Astrocyte (in vitro differentiated cells and primary cell): ENCODE data around the gene LRRC27. TPM values are rescaled to one million over a fixed set of nuclear protein-coding genes. Genes with fewer than 3 reads are reported as not detected.
A peak's percentile ranks its signal among the peaks of the same experiment; 100 is the strongest.

ENCODE experiments used
- DNase-seq: peaks from one replicate; pipeline ENCODE4 v3.0.0-alpha.2; 2010; ENCODE audit warnings: low read depth
- FAIRE-seq: peaks from 2 replicates; lab custom pipeline; 2011; peaks lifted over from hg19 to GRCh38; lab: Jason Lieb, UNC
- H2AFZ ChIP-seq: 2 replicates; pipeline ENCODE4 v1.6.0; 2012; ENCODE audit warnings: low read depth, low read length, inconsistent platforms
- H3K27ac ChIP-seq: 2 replicates; pipeline ENCODE4 v1.5.1; 2011; ENCODE audit warnings: low read depth, low read length, inconsistent platforms
- H3K27me3 ChIP-seq: 2 replicates; pipeline ENCODE4 v1.6.0; 2011; ENCODE audit warnings: low read length, inconsistent platforms; ENCODE audit not compliant: insufficient read depth
- H3K36me3 ChIP-seq: 2 replicates; pipeline ENCODE4 v1.5.1; 2011; ENCODE audit warnings: low read length, inconsistent platforms; ENCODE audit not compliant: insufficient read depth
- H3K4me1 ChIP-seq: 2 replicates; pipeline ENCODE4 v1.5.1; 2011; ENCODE audit warnings: low read length, inconsistent platforms; ENCODE audit not compliant: insufficient read depth
- H3K4me2 ChIP-seq: 2 replicates; pipeline ENCODE4 v1.6.0; 2012; ENCODE audit warnings: low read length, inconsistent platforms
- H3K4me3 ChIP-seq: 2 replicates; pipeline ENCODE4 v1.5.1; 2011; ENCODE audit warnings: low read depth, mild to moderate bottlenecking, low read length, inconsistent platforms; ENCODE audit not compliant: insufficient read depth
- H3K79me2 ChIP-seq: 2 replicates; pipeline ENCODE4 v1.6.0; 2012; ENCODE audit warnings: mild to moderate bottlenecking, low read length, inconsistent platforms; ENCODE audit not compliant: insufficient read depth
- H3K9ac ChIP-seq: 2 replicates; pipeline ENCODE4 v1.6.0; 2012; ENCODE audit warnings: mild to moderate bottlenecking, low read length, inconsistent platforms
- H3K9me3 ChIP-seq: 2 replicates; pipeline ENCODE4 v1.5.1; 2012; ENCODE audit warnings: low read depth, mild to moderate bottlenecking, low read length, inconsistent platforms; ENCODE audit not compliant: insufficient read depth
- H4K20me1 ChIP-seq: 2 replicates; pipeline ENCODE4 v1.6.0; 2012; ENCODE audit warnings: low read length, inconsistent platforms; ENCODE audit not compliant: insufficient read depth
- H3K27ac Mint-ChIP-seq: one replicate; pipeline ENCODE4 v1.8.0; 2021; ENCODE audit warnings: mild to moderate bottlenecking, mixed read lengths; ENCODE audit not compliant: unreplicated experiment
- H3K27me3 Mint-ChIP-seq: one replicate; pipeline ENCODE4 v1.8.0; 2021; ENCODE audit warnings: low read depth, mixed read lengths; ENCODE audit not compliant: unreplicated experiment
- H3K36me3 Mint-ChIP-seq: one replicate; pipeline ENCODE4 v1.8.0; 2021; ENCODE audit warnings: low read depth, mixed read lengths; ENCODE audit not compliant: unreplicated experiment
- H3K4me1 Mint-ChIP-seq: one replicate; pipeline ENCODE4 v1.8.0; 2021; ENCODE audit warnings: low read depth, mixed read lengths; ENCODE audit not compliant: unreplicated experiment
- H3K4me3 Mint-ChIP-seq: one replicate; pipeline ENCODE4 v1.8.0; 2021; ENCODE audit warnings: mild to moderate bottlenecking, moderate library complexity, mixed read lengths; ENCODE audit not compliant: unreplicated experiment
- H3K9me3 Mint-ChIP-seq: one replicate; pipeline ENCODE4 v1.8.0; 2021; ENCODE audit warnings: mild to moderate bottlenecking, mixed read lengths; ENCODE audit not compliant: unreplicated experiment
- CTCF ChIP-seq: IDR thresholded peaks from 2 replicates; pipeline ENCODE4 v1.5.1; 2011; ENCODE audit warnings: low read depth, mild to moderate bottlenecking, inconsistent platforms, low read length, moderate library complexity; ENCODE audit not compliant: insufficient read depth
- EZH2 ChIP-seq: IDR thresholded peaks from 2 replicates; pipeline ENCODE4 v1.6.1; 2012; ENCODE audit warnings: mild to moderate bottlenecking, low read length, inconsistent platforms; ENCODE audit not compliant: insufficient read depth
- total RNA-seq: library from RNA; stranded (reverse); gene quantifications from 2 replicates; pipeline ENCODE4 v1.2.1, GENCODE V29; 2021

LRRC27 gene
- total RNA-seq, 1 donor from 2014 or later: 8.0 TPM

GRCh38 chr10:132421847-132422751 is 90.1 kb downstream of the LRRC27 start:
- Histone ChIP-seq H3K27me3 (no peaks in the 10 kb centered on the region), H3K4me3 (no peak overlapping the region), H3K27ac (no peak overlapping the region), H3K9me3 (no peaks in the 10 kb centered on the region), H3K9ac (peak overlapping the region; percentile 59), H3K4me1 (peaks cover 9% of the 10 kb centered on the region), H2AFZ (no peak overlapping the region), H3K4me2 (peak overlapping the region; percentile 47), H4K20me1 (no peaks in the 10 kb centered on the region), H3K79me2 (no peaks in the 10 kb centered on the region), H3K36me3 (no peaks in the 10 kb centered on the region)
- Mint-ChIP-seq H3K27me3 (no peaks in the 10 kb centered on the region), H3K4me1 (peaks cover 14% of the 10 kb centered on the region), H3K36me3 (peaks cover 2% of the 10 kb centered on the region), H3K27ac (no peak overlapping the region), H3K9me3 (no peaks in the 10 kb centered on the region), H3K4me3 (no peak overlapping the region)
- TF ChIP-seq CTCF (no peak), EZH2 (no peak)
- FAIRE-seq (no peak), DNase-seq (no peak)

- Histone ChIP-seq H3K4me2 (no peak overlapping the region), H3K9ac (no peak overlapping the region)
- peak; percentile 52 for FAIRE-seq
Observed at GRCh38 chr10:132422903-132423825, 91.2 kb downstream of the LRRC27 start.

More at GRCh38 chr10:132422903-132423825, 91.2 kb downstream of the LRRC27 start:
- Mint-ChIP-seq H3K27ac (no peak overlapping the region), H3K36me3 (peaks cover 2% of the 10 kb centered on the region), H3K4me3 (no peak overlapping the region), H3K4me1 (peaks cover 13% of the 10 kb centered on the region), H3K27me3 (no peaks in the 10 kb centered on the region), H3K9me3 (no peaks in the 10 kb centered on the region)
- H3K9me3 ChIP-seq: no peaks in the 10 kb centered on the region
- TF ChIP-seq EZH2 (no peak), CTCF (no peak)
- no peaks in the 10 kb centered on the region for H3K36me3 ChIP-seq
- no peaks in the 10 kb centered on the region for H3K79me2 ChIP-seq
- H3K4me3 ChIP-seq: no peak overlapping the region
- no peak for DNase-seq
- peak overlapping the region; percentile 19 for H2AFZ ChIP-seq
- no peak overlapping the region for H3K27ac ChIP-seq
- H4K20me1 ChIP-seq: no peaks in the 10 kb centered on the region
- no peaks in the 10 kb centered on the region for H3K27me3 ChIP-seq
- H3K4me1 ChIP-seq: peaks cover 9% of the 10 kb centered on the region
